DLD1 (cell line): ENCODE results near the gene KIF18A.
"Not testable (repeated sequence)": the region's sequence is repeated elsewhere in the genome, so short reads cannot be mapped to it uniquely, and the experiment has no call there.

Source experiments
- in situ Hi-C: cut with HindIII; loops from 2 replicates; pipeline ENCODE4 v1.10.0; 2017; ENCODE audit warnings: low sequenced_read_pairs

The KIF18A gene

GRCh38 chr11:28107750-28108618, at the start of gene KIF18A, which contains the start of gene METTL15:
TSS of gene KIF18A (minus strand) at chr11:28108156. CDS start at chr11:28097947, 10,209 bp downstream.
TSS of gene METTL15 (plus strand) at chr11:28108388. CDS start at chr11:28113335, 4,947 bp downstream.
- in situ Hi-C loops: no loop called here

DNA sequence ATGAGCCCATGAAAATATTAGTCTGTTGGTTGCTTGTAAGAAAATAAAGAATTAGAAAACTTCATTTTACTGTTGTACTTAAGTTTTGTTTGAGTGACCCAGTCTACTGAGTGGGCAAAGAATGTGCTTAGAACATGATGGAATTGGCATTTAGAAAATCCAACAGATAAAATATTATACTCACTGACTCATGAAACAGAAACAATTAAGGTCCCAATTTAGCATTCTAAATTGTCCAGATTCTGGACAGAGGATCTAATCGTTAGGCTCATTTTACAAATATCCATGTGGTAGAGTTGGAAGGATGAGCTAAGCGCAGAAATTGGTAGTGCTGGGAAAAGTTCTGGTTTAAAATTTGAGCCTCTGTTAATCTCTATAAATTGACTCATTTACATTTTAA, 45.6 kb upstream of the KIF18A start:
- in situ Hi-C loops: no loop called here

- in situ Hi-C loops: no loop called here
These were observed 44.8 kb upstream of the KIF18A start for GRCh38 chr11:28152743-28153142.

DNA sequence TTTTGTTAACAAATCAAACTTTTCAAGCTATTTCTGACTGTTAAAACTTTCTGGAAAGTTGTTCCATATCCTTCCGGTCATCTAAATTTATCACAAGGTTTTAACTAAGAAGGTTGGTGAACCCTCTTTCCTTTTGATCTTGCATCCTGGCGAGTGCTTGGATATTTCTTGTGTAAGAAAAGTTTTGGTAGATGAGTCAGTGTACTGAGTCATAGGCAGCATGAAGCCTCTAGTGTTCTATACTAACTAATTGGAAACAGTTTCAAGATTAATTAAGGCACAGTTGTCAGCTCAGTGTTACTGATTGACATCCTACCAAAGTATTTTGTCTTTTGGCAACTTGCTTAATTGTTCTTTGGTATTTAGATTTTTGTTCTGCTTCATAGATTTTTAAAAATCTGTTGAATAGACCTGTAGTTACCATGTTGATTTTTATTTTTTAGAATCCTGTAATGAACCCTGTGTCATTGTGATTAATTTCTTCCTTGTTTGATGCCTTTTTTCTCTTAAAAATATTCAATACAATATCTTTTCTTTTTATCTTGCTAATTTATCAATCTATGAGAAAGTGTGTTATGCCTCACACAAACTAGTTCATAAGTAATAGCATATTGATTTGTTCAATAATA, 38.3 kb upstream of the KIF18A start:
- in situ Hi-C loops: no loop called here

DNA sequence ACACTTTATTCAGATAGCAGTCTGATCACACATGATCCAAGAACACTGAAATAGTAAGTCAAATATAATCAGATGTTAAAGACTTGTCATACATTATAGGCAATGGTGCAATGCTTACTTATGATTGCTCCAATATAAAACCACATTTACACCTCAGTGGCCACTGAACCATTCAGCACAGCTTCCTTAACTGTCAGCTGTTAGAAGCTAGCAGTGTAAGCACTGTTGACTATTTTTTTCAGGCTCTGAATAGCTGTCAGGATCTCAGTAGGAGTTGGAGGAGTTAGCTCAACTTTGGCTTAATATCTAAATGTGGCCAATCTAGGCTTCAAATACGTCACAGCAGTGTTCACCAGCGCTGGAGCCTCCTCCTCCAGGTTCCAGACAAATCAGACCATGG, 36.9 kb upstream of the KIF18A start:
- in situ Hi-C loops: no loop called here

DNA sequence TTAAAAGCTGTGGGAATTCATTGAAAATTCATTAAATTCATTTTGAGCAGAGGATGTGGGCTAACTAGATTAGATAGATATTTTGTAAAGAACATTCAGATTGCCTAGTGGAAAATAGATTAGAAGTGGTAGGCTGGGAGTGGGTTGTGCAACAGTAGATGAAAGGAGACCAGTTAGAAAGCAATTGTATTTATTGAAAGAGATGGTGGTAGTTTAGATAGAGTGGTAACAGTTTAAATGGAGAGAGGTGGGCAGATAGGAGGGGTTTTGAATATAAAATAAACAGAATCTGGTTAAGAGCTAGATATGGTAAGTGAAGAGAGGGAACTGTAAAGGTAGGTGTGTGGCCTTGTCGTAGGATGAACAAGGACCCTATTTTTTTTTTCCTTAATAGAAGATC, 34.8 kb upstream of the KIF18A start:
- in situ Hi-C loops: no loop called here

DNA sequence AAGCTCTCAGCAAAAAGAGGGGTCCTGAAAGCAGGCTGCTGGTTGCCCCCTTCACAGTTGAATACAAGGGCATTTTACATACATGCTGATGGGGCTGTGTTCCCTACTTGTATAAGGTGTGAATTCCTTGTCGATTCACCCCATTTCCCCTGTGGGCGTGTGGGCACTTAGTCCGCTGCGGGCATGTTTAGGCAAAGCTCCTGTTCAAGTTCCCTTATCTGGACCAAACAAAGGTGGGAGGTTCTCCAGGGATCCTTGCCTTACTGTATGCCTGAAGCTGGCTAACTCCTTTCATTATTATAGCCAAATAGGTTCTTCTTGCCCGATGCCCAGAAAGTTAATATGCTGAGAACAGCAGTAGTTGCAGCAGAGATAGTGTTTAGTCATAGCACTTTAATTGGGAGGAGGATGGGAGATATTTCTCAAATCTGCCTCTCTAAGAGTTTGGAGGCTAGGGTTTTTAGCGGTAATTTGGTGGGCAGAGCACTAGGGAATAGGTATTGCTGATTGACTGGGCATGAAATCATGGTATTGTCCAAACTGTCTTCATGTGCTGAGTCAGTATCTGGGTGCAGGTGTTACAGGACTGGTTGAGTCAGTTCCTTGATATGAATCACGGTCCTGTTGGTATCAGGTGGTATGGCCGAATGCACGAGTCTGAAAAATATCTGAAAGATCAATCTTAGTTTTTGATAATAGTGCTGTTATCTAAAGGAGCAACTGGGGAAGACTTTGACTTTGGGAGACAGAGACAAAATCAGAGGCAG, 32.9 kb upstream of the KIF18A start:
- in situ Hi-C loops: no loop called here

DNA sequence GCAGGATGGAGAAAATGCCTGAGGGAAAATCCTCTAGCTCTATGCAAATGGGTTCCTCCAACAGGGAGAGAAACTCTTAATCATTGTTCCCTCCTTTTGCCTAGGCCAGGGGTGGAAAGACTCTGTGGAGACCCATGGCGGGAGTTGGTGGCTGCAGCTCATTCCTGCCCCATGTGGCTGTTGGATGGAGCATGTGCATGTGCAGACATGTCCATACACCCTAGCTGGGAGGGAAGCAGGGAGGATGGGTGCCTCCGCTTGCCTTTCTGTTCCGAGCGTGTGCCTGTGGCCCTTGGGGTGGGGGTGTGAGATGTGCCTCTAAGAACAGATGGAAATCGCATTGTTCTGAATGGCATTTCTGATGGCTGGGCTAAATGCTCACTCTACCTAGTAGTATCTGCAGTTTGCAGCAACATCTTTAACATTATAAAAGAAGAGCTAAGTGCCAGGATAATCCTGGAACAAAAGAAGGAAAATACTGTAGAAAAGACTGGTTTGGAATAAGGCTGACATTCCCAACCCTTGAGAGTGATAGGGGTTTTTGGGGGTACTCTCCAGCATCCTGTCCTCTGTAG, 32.0 kb upstream of the KIF18A start:
- in situ Hi-C loops: no loop called here

- in situ Hi-C loops: no loop called here
These were observed 29.9 kb upstream of the KIF18A start for GRCh38 chr11:28137832-28138231.

DNA sequence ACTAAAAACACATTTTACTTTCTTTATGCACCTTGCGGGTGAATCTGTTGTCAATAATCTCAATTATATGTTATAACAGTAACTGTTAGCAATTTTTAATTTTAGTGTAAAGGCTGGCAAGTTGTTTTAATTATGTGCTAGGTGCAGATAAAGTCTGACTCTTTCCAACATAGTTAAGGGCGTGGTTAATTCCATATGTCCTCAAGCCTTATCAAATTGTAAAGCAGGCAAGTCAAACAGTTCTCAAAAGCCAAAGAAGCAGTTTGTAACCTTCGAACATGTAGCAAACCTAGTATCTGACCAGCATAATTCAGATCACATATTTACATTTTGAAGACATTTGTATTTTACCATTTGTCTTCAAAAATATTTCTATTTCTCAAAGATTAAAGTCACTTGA, 29.4 kb upstream of the KIF18A start:
- in situ Hi-C loops: no loop called here

DNA sequence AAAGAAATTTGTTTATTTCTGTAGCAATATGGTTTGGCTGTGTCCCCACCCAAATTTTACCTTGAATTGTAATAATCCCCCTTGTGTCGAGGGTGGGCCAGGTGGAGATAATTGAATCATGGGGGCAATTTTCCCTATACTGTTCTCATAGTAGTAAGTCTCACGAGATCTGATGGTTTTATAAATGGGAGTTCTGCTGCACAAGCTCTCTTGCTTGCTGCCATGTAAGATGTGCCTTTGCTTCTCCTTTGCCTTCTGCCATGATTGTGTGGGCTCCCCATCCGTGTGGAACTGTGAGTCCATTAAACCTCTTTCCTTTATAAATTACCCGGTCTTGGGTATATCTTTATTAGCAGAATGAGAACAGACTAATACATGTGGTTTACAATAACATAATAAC, 28.2 kb upstream of the KIF18A start:
- in situ Hi-C loops: not testable (repeated sequence)

- in situ Hi-C loops: no loop called here
These were observed 25.2 kb upstream of the KIF18A start for GRCh38 chr11:28133146-28133545.

DNA sequence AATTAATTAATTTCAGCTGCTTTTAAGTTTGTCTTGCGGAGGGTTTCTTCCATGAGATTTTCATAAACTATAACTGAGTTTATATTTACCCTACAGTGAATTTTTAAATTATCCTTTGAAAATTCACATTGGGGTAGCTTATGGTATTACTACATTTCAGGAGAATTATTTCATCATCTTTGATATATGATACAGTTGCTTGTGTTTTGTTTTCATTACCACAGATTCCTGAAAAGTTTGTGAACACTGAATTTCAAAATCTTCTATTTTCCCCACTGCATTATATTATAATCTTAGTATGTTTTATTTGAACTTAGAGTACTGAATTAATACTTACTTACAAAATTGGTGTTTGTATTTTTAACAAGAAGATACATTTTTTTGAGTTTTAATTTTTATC, 24.6 kb upstream of the KIF18A start:
- in situ Hi-C loops: no loop called here

GRCh38 chr11:28123151-28123581, 15.2 kb upstream of the KIF18A start:
- in situ Hi-C loops: no loop called here

- in situ Hi-C loops: no loop called here
These were observed 9.8 kb upstream of the KIF18A start for GRCh38 chr11:28117712-28118111.

- in situ Hi-C loops: no loop called here
These were observed 6.8 kb upstream of the KIF18A start for GRCh38 chr11:28114731-28115130.

DNA sequence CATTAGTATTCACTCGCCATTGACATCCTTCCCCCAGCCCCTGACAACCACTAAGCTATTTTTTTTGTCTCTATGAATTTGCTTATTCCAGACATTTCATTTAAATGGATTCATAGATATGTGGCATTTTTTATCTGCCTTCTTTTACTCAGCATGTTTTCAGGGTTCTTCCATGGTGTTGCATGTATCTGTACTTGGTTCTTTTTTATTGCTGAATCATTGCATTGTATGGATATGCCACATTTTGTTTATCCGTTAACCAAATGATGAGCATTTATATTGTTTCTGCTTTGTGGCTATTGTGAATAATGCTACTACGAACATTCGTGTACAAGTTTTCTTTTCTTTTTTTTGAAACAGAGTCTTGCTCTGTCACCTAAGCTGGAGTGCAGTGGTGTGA, 6.2 kb upstream of the KIF18A start:
- in situ Hi-C loops: no loop called here

- in situ Hi-C loops: no loop called here
These were observed 2.9 kb upstream of the KIF18A start for GRCh38 chr11:28110821-28111200.

GRCh38 chr11:28110108-28110820, 2.3 kb upstream of the KIF18A start:
- in situ Hi-C loops: no loop called here

DNA sequence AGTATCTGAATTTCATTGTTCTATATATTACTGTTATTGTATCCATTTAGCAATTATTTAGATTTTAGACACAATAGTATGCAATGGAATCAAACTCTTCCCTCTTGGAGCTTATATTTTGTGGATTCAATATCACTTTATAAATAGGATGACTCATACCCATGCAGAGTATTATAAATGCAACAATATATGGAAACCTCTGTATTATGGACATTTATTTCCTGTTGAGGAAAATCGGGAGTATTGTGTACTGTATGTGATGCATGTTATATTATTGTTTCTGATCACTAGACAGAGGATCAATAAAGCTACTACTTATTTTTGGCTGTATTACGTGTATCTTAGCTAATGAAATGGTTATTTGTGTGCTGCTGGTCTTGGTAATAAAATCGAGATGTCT, 1.0 kb upstream of the KIF18A start:
- in situ Hi-C loops: no loop called here
